CD4-positive, alpha-beta T cell treated with Interferon gamma for 1 hour (primary cell): Measurements from ENCODE around the gene P2RX6.

Source experiments
- DNase-seq: peaks from one replicate; pipeline ENCODE4 v3.0.0-alpha.2; 2020

The P2RX6 gene

GRCh38 chr22:21015466-21016006, 571 bp downstream of the P2RX6 start:
- no peak for DNase-seq

GRCh38 chr22:21016644-21017420, 1.9 kb downstream of the P2RX6 start:
- no peak for DNase-seq

DNA sequence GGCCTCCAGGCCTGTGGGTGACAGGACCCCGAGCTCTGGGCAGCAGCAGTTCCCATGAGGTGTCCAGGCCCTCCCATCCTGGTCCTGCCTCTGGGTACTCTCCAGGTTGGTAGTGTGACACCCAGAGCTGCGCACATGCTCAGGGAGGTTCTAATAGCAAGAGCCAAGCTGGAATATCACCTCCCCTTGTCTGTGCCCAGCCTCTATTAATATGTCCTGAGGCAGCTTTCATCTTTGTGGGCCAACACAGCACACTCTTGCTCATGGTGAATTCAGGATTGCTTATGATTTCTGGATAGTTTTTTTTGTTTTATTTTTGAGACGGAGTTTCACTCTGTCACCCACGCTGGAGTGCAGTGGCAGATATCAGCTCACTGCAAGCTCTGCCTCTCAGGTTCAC, 3.3 kb downstream of the P2RX6 start:
- no peak for DNase-seq

GRCh38 chr22:21020802-21021429, 6.0 kb downstream of the P2RX6 start:
- DNase-seq: no peak

DNA sequence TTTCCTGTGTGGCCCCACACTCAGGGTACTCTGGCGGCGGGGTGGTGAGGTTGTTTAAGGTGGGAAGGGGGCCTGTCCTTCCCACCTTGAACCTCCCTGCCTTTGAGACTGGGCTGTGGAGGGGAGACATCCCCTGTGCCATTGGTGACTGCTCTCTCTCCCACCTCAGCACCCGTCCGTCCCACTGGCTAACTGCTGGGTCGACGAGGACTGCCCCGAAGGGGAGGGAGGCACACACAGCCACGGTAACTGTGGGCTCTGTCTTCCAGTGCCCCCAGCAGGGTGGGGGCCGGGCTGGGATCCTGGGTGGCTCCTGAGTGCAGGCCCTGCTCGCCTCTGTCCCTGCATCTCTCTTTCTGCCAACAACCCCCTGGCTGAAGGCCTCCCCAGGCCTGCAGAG, 7.5 kb downstream of the P2RX6 start:
- DNase-seq: no peak

DNA sequence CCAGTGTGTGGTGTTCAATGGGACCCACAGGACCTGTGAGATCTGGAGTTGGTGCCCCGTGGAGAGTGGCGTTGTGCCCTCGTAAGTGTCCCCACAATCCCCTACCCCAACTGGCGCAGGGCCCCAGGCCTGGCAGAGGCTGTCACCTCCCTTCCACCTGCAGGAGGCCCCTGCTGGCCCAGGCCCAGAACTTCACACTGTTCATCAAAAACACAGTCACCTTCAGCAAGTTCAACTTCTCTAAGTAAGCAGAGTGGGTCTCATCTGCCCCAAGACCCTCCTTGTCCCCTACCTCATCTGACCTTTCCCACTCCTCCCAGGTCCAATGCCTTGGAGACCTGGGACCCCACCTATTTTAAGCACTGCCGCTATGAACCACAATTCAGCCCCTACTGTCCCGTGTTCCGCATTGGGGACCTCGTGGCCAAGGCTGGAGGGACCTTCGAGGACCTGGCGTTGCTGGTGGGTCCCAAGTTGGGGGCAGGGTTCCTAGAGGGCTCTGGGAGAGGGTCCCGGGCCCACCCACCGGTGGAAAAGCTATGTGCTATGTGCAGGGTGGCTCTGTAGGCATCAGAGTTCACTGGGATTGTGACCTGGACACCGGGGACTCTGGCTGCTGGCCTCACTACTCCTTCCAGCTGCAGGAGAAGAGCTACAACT, 8.1 kb downstream of the P2RX6 start:
- no peak for DNase-seq

DNA sequence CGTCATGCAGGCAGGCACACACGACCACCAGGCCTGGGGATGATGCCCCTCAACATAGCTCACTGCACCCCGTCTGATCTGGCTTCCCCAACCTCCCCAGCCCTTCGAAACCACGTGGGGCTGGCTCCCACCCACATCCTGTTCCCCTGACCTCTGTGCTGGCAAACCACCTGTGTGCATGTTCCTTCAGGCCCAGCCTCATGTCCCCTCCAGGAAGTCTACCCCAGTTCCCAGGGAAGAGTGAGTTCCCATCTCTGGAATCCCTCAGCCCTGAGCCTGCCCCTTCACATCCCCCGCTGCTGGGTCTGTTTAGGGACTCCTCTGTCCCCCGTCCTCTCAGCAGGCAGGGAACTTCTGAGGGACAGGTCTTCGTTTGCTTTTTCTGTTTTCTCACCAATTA, 10.3 kb downstream of the P2RX6 start:
- DNase-seq: no peak

DNA sequence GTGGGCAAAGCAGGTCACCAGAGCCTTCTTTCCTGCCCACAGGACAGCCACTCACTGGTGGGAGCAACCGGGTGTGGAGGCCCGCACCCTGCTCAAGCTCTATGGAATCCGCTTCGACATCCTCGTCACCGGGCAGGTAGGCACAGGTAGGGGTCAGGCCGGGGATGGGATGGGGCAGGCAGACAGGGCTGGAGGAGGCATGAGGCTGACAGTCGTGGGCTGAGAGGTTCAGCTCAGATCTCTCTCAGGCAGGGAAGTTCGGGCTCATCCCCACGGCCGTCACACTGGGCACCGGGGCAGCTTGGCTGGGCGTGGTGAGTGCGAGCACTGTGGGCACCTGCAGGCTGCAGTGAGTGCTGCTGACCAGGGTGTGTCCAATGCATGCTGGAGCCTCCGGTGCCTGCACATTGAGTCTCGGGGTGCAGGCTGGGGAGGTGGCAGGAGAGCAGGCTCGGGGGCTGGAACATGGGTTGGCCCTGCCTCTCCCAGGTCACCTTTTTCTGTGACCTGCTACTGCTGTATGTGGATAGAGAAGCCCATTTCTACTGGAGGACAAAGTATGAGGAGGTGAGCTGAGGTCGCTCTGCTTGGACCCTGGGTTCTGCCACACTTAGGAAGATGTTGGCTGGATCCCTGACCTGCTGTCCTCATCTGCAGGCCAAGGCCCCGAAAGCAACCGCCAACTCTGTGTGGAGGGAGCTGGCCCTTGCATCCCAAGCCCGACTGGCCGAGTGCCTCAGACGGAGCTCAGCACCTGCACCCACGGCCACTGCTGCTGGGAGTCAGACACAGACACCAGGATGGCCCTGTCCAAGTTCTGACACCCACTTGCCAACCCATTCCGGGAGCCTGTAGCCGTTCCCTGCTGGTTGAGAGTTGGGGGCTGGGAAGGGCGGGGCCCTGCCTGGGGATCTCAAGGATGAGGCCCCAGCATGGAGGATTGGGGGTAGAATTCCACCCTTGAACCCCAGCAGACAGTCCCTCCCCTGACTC, 11.1 kb downstream of the P2RX6 start:
- no peak for DNase-seq

GRCh38 chr22:21026783-21027692, 12.1 kb downstream of the P2RX6 start:
- no peak for DNase-seq

DNA sequence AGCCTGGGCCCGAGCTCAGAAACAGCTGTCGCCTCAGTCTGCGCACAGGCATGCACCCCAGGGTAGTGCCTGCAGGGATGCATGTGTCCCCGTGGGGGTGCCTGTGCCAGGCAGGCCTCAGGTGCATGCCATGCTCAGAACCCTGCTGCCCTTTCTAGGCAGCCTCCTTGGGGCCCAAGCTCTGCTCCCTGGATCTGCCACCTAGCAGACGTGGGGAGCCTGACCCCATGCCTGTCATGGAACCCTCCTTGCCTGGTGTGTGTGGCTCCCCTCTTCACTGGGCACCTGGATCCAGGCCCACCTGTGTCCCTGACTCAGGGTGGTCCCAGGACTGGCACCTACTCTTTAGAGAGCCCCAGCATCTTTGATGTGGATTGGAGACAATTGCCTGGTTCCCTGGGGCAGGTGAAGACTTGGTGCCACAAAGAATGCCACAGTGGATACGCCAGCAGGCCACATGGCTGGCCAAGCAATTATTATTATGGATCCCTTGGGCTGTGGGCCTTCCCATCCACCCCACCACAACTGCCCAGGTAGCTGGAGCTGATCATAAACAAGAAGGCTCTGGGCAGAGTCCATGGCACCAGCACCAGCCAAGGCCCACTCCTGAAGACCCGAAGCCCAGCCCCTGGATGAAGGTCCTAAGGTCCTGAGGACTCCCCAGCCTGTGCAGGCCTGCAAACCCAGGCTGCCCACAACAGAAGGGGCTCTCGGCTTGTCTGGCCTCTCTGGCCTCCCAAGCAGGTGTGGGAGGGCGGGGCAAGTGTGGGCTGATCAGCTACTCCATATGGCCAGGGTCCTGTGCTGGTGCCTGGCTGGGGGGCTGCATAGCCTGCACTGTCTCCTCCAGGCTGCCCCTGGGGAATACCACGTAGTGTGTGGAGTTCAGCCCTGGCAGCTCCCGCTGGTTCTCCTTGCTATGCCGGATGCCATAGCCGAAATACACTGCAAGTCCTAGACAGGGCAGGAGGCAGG, 13.6 kb downstream of the P2RX6 start:
- DNase-seq: no peak

DNA sequence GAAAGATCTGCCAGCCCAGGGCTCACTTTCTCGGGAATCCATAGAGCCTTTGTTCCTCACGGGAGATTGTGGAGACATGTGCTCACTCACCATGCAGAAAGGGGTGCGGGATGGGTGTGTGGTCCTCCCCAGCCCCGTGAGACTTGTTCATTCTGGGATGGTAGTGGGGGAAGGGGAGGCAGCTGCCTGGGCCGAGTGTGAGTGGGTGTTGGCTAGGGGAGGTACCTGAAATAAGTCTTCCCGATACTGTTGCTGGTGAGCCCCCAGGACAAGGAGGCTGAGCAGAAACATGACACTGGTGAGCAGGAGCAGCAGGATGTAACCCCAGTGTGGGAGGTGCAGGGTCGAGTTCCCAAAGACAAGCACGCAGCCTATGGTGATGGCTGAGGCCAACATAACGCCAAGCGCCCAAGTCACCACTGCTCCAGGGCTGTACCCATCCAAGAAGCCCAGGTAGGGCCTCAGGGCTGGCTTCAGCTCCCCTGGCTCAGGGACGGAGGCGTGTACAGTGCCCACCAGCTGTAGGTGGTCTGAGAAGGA, 14.6 kb downstream of the P2RX6 start:
- no peak for DNase-seq

DNA sequence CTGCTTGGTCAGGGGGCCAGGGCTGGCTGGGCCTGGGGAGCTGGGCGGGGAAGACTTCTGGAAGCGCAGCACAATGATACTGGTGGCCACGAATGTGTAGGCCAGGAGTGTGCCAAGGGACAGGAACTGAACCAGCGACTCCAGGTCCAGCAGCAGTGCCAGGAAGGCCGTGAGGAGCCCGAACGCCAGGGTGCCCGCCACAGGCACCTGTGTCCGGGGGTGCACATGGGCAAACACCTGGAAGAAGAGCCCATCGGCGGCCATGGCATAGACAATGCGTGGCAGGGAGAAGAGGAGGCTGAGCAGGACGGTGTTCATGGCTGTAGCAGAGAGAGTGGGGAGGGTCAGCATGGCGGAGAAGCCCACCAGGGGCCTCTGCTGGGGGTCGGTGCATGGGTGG, 15.1 kb downstream of the P2RX6 start:
- DNase-seq: no peak

DNA sequence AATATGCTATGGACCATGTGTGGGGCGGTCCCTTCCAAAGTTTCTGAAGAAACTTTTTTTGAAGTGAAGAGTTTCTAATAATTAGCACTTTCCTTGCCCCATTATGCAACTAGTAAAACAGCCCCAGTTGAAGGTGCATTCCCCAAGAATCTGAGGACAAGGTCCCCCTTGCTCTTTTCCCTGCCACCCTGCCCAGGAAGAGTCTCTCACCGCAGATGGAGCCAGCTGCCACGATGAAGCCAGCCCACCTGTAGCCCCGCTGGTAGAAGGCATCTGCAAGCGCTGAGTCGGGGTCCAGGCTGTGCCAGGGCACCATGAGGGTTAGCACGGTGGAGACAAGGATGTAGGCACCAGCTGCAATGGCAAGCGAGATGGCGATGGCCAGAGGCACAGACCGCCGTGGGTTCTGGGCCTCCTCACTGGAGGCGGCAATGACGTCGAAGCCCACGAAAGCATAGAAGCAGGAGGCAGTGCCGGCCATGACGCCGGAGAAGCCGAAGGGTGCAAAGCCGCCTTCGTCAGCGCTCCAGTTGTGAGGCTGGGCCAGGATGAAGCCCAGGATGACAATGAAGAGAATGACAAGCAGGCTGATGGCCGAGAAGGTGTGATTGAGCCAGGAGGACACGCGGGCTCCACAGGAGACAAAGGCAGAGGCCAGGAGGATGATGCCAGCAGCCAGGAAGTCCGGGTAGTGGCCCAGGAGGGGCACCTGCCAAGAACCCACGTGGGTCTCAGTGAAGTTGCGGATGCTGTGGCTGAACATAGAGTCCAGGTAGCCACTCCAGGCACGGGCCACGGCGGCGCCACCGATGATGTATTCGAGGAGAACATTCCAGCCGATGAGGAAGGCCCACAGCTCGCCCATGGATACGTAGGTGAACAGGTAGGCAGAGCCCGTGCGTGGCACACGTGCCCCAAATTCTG, 15.9 kb downstream of the P2RX6 start:
- DNase-seq: no peak

DNA sequence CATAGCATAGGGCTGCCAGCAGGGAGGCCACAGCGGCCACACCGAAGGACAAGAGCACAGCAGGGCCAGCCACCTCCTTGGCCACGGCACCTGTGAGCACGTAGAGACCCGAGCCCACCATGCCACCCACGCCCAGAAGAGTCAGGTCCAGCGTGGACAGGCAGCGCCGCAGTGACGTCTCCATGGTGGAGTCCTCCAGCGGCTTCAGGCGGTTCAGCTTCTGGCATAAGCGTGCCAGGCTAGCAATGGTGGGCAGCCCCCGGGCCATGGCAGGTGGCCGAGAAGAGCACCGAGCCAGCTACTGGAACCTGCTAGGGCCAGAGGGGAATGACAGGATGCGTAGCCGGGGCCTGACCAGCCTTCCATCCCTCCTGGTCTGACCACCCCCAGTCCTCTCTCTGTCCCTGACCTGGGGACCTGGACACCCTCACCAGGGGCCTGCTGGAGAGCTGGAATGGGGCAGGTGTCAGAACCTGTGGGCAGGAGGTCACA, 16.6 kb downstream of the P2RX6 start:
- no peak for DNase-seq

GRCh38 chr22:21032037-21032867, 17.3 kb downstream of the P2RX6 start, which contains the start of gene SLC7A4:
Gene SLC7A4 (minus strand): TSS chr22:21032561. CDS start chr22:21031812, 749 bp downstream.
- no peak for DNase-seq

DNA sequence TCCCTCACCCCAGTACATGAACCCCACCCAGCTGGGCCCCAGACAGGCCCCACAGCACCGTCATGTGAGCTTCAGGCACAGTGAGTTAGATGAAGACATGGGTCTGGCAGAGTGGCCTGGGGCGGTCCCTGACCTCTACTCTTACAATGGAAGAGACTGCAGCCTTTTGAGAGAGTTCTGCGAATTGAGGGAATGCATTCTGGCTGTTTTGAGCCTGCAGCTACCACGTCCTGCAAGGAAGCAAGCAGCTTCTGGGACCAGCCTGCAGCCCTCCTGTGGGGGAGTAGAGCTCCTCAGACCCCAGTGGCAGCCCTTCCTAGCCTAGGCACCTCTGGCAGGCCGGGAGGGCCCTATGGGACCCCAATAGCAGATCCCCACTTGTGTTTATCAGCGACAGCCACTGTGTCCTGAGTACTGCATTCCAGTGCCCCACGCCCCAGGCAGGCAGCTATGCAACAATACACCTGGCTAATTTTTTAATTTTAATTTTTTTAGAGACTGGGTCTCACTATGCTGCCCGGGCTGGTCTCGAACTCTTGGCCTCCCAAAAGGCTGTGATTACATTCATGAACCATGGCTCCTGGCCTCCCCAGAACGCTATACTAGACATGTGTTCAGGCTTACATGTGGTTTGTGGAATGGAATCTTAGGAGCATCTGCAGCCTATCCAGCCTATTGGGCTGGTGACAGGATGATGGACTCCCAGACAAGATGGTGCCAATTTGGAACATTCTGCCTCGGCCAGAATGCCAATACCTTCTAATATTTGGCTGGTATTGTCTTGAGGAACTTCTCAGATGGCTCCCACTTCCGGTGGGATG, 18.1 kb downstream of the P2RX6 start:
- no peak for DNase-seq

- DNase-seq: no peak
Observed at GRCh38 chr22:21033895-21034294, 18.9 kb downstream of the P2RX6 start.
